ENCODE results near the gene PIK3IP1. TPM values are rescaled to one million over a fixed set of nuclear protein-coding genes. Genes with fewer than 3 reads are reported as not detected.

PIK3IP1 gene
- total and polyA plus RNA-seq, 10 of the 15 experiments (the other 5 are each of a cell fraction or from before 2014, with no cell fraction given): 0.77 to 6.5 (median 3.0) TPM

- Histone ChIP-seq H3K4me1 (ENCODE audit: control insufficient read depth, insufficient read depth, low read length) (peaks cover 7% of the 10 kb centered on the region; the same call in 1 of the 2 replicates), H3K27me3 (replicated peaks in 1 of 2; ENCODE audit: control insufficient read depth in 2 of 2, insufficient read depth in 2 of 2, low read length in 1 of 2) (no peaks in the 10 kb centered on the region), H4K20me1 (ENCODE audit: control insufficient read depth, insufficient read depth) (no peaks in the 10 kb centered on the region), H3K4me2 (ENCODE audit: control insufficient read depth, insufficient read depth) (no peak overlapping the region), H2AFZ (ENCODE audit: control insufficient read depth, low read depth, low read length) (no peak overlapping the region), H3K27ac (ENCODE audit: control insufficient read depth, insufficient read depth) (no peak overlapping the region), H3K36me3 (ENCODE audit: control insufficient read depth in 2 of 2, insufficient read depth in 2 of 2, low read length in 1 of 2) (peaks cover 5% of the 10 kb centered on the region in 2 experiments; a peak in 3 of 4 replicates), H3K9ac (ENCODE audit: control insufficient read depth, insufficient read depth, low read length) (no peak overlapping the region), H3K79me2 (ENCODE audit: control insufficient read depth, insufficient read depth, low read length) (no peaks in the 10 kb centered on the region), H3K9me3 (replicated peaks; ENCODE audit: control insufficient read depth, insufficient read depth, low read length) (no peaks in the 10 kb centered on the region), H3K4me3 (no peak overlapping the region)
- ChIA-PET CTCF (interaction anchor here (1.2 to 1.3 kb wide), 2 partner anchors 8 to 9 kb away, joined by 3 to 6 read pairs; no protein-coding TSS in a partner anchor), RAD21 (ENCODE audit: unreplicated experiment) (no interaction called here), SMC1A (ENCODE audit: uncharacterized antibody, unreplicated experiment) (interaction anchor here (0.6 to 1.6 kb wide), 4 partner anchors 9 to 51 kb away, joined by 3 to 4 read pairs (median 3); partner anchors contain the start of gene PIK3IP1), POLR2A (no interaction called here)
- no TSS peak for BruUV-seq (replicated peaks)
- FAIRE-seq: no peak
- WGBS (ENCODE audit: insufficient coverage, insufficient replicate concordance, low lambda C conversion rate, missing lambda C conversion rate): 72% methylated on average over 4 of the region's 4 CpGs
- no peak for TF ChIP-seq TAF1 (IDR thresholded peaks at IDR 0.05; ENCODE audit: borderline replicate concordance, low read depth, low read length)
- TF ChIP-seq SMAD5 (IDR thresholded peaks at IDR 0.05; ENCODE audit: low read depth): no peak
- no peak for DNase-seq (ENCODE audit: low read depth, low spot score)
- intact Hi-C loops (cut with micrococcal nuclease; ENCODE audit: unreplicated experiment): no loop called here
- in situ Hi-C loops (cut with MboI): no loop called here
- ATAC-seq: no peak
Observed at GRCh38 chr22:31281733-31282132, 10.6 kb downstream of the PIK3IP1 start.

GRCh38 chr22:31279821-31280505, 12.3 kb downstream of the PIK3IP1 start:
- ChIA-PET POLR2A (interaction anchor here (0.9 kb wide), 1 partner anchor 10 kb away, joined by 3 read pairs; no protein-coding TSS in a partner anchor), RAD21 (ENCODE audit: unreplicated experiment) (no interaction called here), CTCF (no interaction called here), SMC1A (ENCODE audit: uncharacterized antibody, unreplicated experiment) (no interaction called here)
- no peak overlapping the region for H3K4me2 ChIP-seq (ENCODE audit: control insufficient read depth, insufficient read depth)
- ATAC-seq: no peak
- no peak for FAIRE-seq
- no peak overlapping the region for H3K9ac ChIP-seq (ENCODE audit: control insufficient read depth, insufficient read depth, low read length)
- no peaks in the 10 kb centered on the region for H4K20me1 ChIP-seq (ENCODE audit: control insufficient read depth, insufficient read depth)
- in situ Hi-C loops (cut with MboI) (no loop called here), intact Hi-C loops (cut with micrococcal nuclease; ENCODE audit: unreplicated experiment) (no loop called here)
- no peak overlapping the region for H2AFZ ChIP-seq (ENCODE audit: control insufficient read depth, low read depth, low read length)
- H3K4me3 ChIP-seq: no peak overlapping the region
- H3K4me1 ChIP-seq (ENCODE audit: control insufficient read depth, insufficient read depth, low read length): no peaks in the 10 kb centered on the region
- no TSS peak for BruUV-seq (replicated peaks)
- H3K27ac ChIP-seq (ENCODE audit: control insufficient read depth, insufficient read depth): no peak overlapping the region
- no peaks in the 10 kb centered on the region for H3K9me3 ChIP-seq (replicated peaks; ENCODE audit: control insufficient read depth, insufficient read depth, low read length)
- H3K27me3 ChIP-seq (replicated peaks in 1 of 2; ENCODE audit: control insufficient read depth in 2 of 2, insufficient read depth in 2 of 2, low read length in 1 of 2): no peaks in the 10 kb centered on the region
- TF ChIP-seq EED (IDR thresholded peaks at IDR 0.05; ENCODE audit: low read depth): no peak
- no peak for TF ChIP-seq MYB (IDR thresholded peaks at IDR 0.05; ENCODE audit: borderline replicate concordance, low read depth, low read length)
- TF ChIP-seq SMARCA5 (IDR thresholded peaks at IDR 0.05): no peak
- peaks cover 8% of the 10 kb centered on the region in 2 experiments; a peak in 3 of 4 replicates for H3K36me3 ChIP-seq (ENCODE audit: control insufficient read depth in 2 of 2, insufficient read depth in 2 of 2, low read length in 1 of 2)
- H3K79me2 ChIP-seq (ENCODE audit: control insufficient read depth, insufficient read depth, low read length): no peaks in the 10 kb centered on the region
- DNase-seq (ENCODE audit: low read depth, low spot score): no peak

Measured in GM12878 (cell line).